ENCODE measurements around the gene USP10.

DNA sequence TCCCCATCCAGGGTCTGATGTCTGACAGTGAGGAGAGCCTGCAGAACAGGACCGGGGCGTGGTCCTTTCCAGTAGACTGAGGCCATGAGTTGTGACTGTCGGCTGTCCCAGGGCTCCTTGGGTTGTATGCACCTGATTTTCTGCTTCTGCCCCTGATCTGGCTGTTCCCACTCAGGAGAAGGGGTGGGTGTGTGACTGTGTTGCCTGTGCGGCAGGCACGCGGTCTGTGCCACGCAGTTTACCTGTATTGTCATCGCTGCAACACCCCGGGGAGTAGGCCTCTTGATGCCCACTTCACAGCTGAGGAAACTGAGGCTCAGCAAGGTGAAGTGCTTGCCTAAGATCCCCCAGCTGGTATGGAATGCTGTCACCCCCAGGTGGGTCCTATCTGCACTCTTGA is 121.4 kb downstream of the USP10 start:
- TF ChIP-seq, protein P1, sequence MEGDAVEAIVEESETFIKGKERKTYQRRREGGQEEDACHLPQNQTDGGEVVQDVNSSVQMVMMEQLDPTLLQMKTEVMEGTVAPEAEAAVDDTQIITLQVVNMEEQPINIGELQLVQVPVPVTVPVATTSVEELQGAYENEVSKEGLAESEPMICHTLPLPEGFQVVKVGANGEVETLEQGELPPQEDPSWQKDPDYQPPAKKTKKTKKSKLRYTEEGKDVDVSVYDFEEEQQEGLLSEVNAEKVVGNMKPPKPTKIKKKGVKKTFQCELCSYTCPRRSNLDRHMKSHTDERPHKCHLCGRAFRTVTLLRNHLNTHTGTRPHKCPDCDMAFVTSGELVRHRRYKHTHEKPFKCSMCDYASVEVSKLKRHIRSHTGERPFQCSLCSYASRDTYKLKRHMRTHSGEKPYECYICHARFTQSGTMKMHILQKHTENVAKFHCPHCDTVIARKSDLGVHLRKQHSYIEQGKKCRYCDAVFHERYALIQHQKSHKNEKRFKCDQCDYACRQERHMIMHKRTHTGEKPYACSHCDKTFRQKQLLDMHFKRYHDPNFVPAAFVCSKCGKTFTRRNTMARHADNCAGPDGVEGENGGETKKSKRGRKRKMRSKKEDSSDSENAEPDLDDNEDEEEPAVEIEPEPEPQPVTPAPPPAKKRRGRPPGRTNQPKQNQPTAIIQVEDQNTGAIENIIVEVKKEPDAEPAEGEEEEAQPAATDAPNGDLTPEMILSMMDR (conservative IDR thresholded peaks at IDR 0.05 in 1 of 2, IDR thresholded peaks at IDR 0.05 in 1 of 2; ENCODE audit: low read depth in 1 of 2, low read length in 2 of 2): no peak
- TF ChIP-seq EZH2 (IDR thresholded peaks at IDR 0.05; ENCODE audit: low read length, missing control alignments): no peak
